ENCODE data around the gene HAP1. TPM values are rescaled to one million over a fixed set of nuclear protein-coding genes. Genes with fewer than 3 reads are reported as not detected.

HAP1 gene
- polyA plus RNA-seq, 2 of the 4 experiments (the other 2 are of a cell fraction): 1.6 to 2.2 TPM

GRCh38 chr17:41772586-41773189 lies 38.2 kb upstream of the HAP1 start:
- H3K4me3 ChIP-seq: no peak overlapping the region

GRCh38 chr17:41772218-41772585 lies 37.8 kb upstream of the HAP1 start:
- peak overlapping the region; percentile 87 for H3K4me2 ChIP-seq
- peak overlapping the region; percentile 89 to 93 for H3K27ac ChIP-seq
- ChIA-PET CTCF (interaction anchor here (52.0 to 96.0 kb wide), 2 partner anchors 16 to 22 kb away, joined by 3262 read pairs; partner anchors contain the start of genes FKBP10, GAST, HAP1 and JUP), POLR2A (interaction anchor here (0.6 to 1.0 kb wide), 2 partner anchors 14 to 1634 kb away, joined by 3 to 5 read pairs; partner anchors contain the start of gene JUP)
- H3K4me3 ChIP-seq: no peak overlapping the region
- DNase-seq (ENCODE audit: low read depth in 1 of 2, low spot score in 1 of 2): no peak
- TF ChIP-seq CHD2 (IDR thresholded peaks at IDR 0.05; ENCODE audit: low read length, partially characterized antibody) (no peak), BHLHE40 (IDR thresholded peaks at IDR 0.05; ENCODE audit: low read depth, low read length) (no peak), ZC3H11A (IDR thresholded peaks at IDR 0.05) (no peak), NR3C1 (IDR thresholded peaks at IDR 0.05) (no peak), ZNF302 (CRISPR knock-in tag; IDR thresholded peaks at IDR 0.05) (no peak), RCOR1 (IDR thresholded peaks at IDR 0.05; ENCODE audit: low read depth, low read length) (no peak), HOXB13 (CRISPR knock-in tag; IDR thresholded peaks at IDR 0.05; ENCODE audit: low read depth) (no peak), EHF (CRISPR knock-in tag; IDR thresholded peaks at IDR 0.05) (no peak), KDM1A (IDR thresholded peaks at IDR 0.05; ENCODE audit: low read depth) (no peak), E2F6 (IDR thresholded peaks at IDR 0.05; ENCODE audit: borderline replicate concordance, low read depth) (no peak), CTCF (IDR thresholded peaks at IDR 0.05) (no peak), FOXS1 (CRISPR knock-in tag; IDR thresholded peaks at IDR 0.05) (no peak), POLR2AphosphoS2 (conservative IDR thresholded peaks at IDR 0.05; ENCODE audit: low read length) (no peak), MAFK (IDR thresholded peaks at IDR 0.05; ENCODE audit: partially characterized antibody) (no peak), ELK1 (IDR thresholded peaks at IDR 0.05; ENCODE audit: low read depth, low read length) (no peak)
- FAIRE-seq: no peak
- no peak for ATAC-seq
- H3K9me3 ChIP-seq: no peaks in the 10 kb centered on the region
- H3K4me1 ChIP-seq: peaks cover 57% of the 10 kb centered on the region
- WGBS (ENCODE audit: missing lambda C conversion rate): 88% methylated on average over 4 of the region's 4 CpGs

More at GRCh38 chr17:41772586-41773189, 38.2 kb upstream of the HAP1 start:
- no peak for DNase-seq (ENCODE audit: low read depth in 1 of 2, low spot score in 1 of 2)
- ChIA-PET CTCF (interaction anchor here (52.0 to 96.0 kb wide), 2 partner anchors 15 to 23 kb away, joined by 3262 read pairs; partner anchors contain the start of genes FKBP10, GAST, HAP1 and JUP), POLR2A (interaction anchor here (0.6 to 2.3 kb wide), 7 partner anchors 10 to 1634 kb away, joined by 3 to 17 read pairs (median 5); partner anchors contain the start of genes FKBP10 and JUP)
- H3K27ac ChIP-seq: peak overlapping the region; percentile 89 to 93
- FAIRE-seq: no peak
- H3K9me3 ChIP-seq: no peaks in the 10 kb centered on the region
- no peak for ATAC-seq
- H3K4me1 ChIP-seq: peaks cover 62% of the 10 kb centered on the region
- H3K4me2 ChIP-seq: peak overlapping the region; percentile 87
- 82% methylated on average over 19 of the region's 19 CpGs for WGBS (ENCODE audit: missing lambda C conversion rate)
- no peak for TF ChIP-seq RARB (CRISPR knock-in tag; IDR thresholded peaks at IDR 0.05)
- 0 out of 5 replicates have a peak, but pooled peaks of 1 of the 2 experiments have one; percentile 0 for TF ChIP-seq RAD21 (conservative IDR thresholded peaks at IDR 0.05 in 1 of 2, IDR thresholded peaks at IDR 0.05 in 1 of 2)
- TF ChIP-seq ZSCAN20 (CRISPR knock-in tag; IDR thresholded peaks at IDR 0.05): no peak
